ENCODE measurements around the gene TEF.

Gene TEF

GRCh38 chr22:41381329-41382097 is at the start of gene TEF:
Gene TEF, plus strand, starts transcription at chr22:41381942. Its CDS starts 103 bp downstream, at chr22:41382045.
- DNase-seq = peak; percentile 99

GRCh38 chr22:41332217-41332939 is 49.4 kb upstream of the TEF start:
- no peak for DNase-seq

GRCh38 chr22:41333806-41334205 is 47.9 kb upstream of the TEF start:
- DNase-seq = no peak

GRCh38 chr22:41334215-41334614 is 47.5 kb upstream of the TEF start:
- DNase-seq = no peak

- DNase-seq = no peak
Measured at GRCh38 chr22:41334951-41335635, 46.6 kb upstream of the TEF start.

- no peak for DNase-seq
Measured at GRCh38 chr22:41338614-41339212, 43.0 kb upstream of the TEF start.

- DNase-seq = no peak
Measured at GRCh38 chr22:41339823-41340222, 41.9 kb upstream of the TEF start.

GRCh38 chr22:41340357-41340756 is 41.4 kb upstream of the TEF start:
- DNase-seq = no peak

- DNase-seq = no peak
Measured at GRCh38 chr22:41341012-41341411, 40.7 kb upstream of the TEF start.

- no peak for DNase-seq
Measured at GRCh38 chr22:41341990-41342389, 39.8 kb upstream of the TEF start.

GRCh38 chr22:41343300-41343699 is 38.4 kb upstream of the TEF start:
- DNase-seq = no peak

- no peak for DNase-seq
Measured at GRCh38 chr22:41343717-41344116, 38.0 kb upstream of the TEF start.

GRCh38 chr22:41344189-41344788 is 37.5 kb upstream of the TEF start:
- DNase-seq = no peak

- DNase-seq = no peak
Measured at GRCh38 chr22:41345807-41346335, 35.9 kb upstream of the TEF start.

GRCh38 chr22:41347066-41347859 is 34.5 kb upstream of the TEF start:
- no peak for DNase-seq

- no peak for DNase-seq
Measured at GRCh38 chr22:41348964-41349484, 32.7 kb upstream of the TEF start.

- no peak for DNase-seq
Measured at GRCh38 chr22:41350087-41350486, 31.7 kb upstream of the TEF start.

GRCh38 chr22:41351011-41351410 is 30.7 kb upstream of the TEF start:
- no peak for DNase-seq

GRCh38 chr22:41352058-41352457 is 29.7 kb upstream of the TEF start:
- no peak for DNase-seq

- no peak for DNase-seq
Measured at GRCh38 chr22:41353862-41354575, 27.7 kb upstream of the TEF start.

- DNase-seq = no peak
Measured at GRCh38 chr22:41354979-41355378, 26.8 kb upstream of the TEF start.
